HG03469 (cell line): ENCODE results near the gene EFEMP1.

Experiments used
- ATAC-seq: cut with Tn5 transposase; IDR thresholded peaks from one replicate; pipeline ENCODE4 v1.9.1; 2021; ENCODE audit warnings: mild to moderate bottlenecking, moderate library complexity, moderate number of reproducible peaks; ENCODE audit not compliant: unreplicated experiment

Gene EFEMP1

GRCh38 chr2:55899881-55900280, 23.7 kb downstream of the EFEMP1 start:
- no peak for ATAC-seq

DNA sequence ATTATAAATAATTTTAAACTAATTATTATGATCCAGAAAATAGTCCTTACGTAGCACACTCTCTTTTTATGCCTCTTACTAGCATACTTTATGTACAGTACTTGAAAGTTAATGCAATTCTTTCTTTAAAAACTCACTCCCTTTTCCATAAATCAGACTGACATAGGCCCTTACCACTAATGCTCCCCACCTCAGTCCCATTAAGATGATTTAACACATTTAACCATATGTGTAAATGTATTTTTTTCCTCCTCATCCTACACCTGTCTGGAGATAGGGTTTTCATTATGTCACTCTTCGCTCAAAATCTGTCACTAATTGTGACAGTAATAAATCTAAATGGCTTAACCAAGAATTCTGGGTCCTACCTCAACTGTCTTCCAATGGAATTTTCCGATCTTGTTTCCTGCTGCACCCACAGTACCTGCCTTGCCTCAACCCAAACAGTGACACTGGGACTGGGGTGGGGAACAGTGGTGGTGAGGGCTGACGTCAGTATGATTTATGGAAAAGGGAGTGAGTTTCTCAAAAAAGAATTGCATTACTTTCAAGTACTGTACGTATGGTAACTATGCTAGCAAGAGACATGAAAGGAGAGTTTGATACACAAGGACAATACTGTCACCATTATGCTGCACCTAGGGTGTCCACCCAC, 25.1 kb downstream of the EFEMP1 start:
- no peak for ATAC-seq

DNA sequence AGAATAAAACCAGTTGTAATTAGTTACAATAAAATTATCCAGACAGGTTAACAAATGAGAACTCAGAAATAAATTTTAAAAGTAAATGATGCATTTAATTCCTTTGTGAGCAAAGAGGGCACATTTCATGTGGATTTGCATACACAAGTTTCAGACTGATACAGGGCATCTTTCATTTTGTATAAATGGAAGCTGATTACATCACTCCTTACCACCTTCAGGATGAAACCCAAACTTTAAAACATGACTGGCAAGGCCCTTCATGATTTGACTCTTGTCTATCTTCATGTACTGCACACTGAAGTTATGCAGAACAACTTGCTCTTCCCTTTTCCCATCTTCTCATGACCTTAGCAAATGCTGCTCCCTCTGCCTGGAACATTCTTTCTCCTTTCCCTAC, 26.9 kb downstream of the EFEMP1 start:
- ATAC-seq, result no peak

GRCh38 chr2:55894720-55895119, 28.9 kb downstream of the EFEMP1 start:
- no peak for ATAC-seq

- no peak for ATAC-seq
Observed at GRCh38 chr2:55891671-55892094, 31.9 kb downstream of the EFEMP1 start.

- ATAC-seq, result no peak
Observed at GRCh38 chr2:55888936-55889335, 34.6 kb downstream of the EFEMP1 start.

GRCh38 chr2:55887901-55888624, 35.5 kb downstream of the EFEMP1 start:
- no peak for ATAC-seq

- no peak for ATAC-seq
Observed at GRCh38 chr2:55887351-55887750, 36.2 kb downstream of the EFEMP1 start.

DNA sequence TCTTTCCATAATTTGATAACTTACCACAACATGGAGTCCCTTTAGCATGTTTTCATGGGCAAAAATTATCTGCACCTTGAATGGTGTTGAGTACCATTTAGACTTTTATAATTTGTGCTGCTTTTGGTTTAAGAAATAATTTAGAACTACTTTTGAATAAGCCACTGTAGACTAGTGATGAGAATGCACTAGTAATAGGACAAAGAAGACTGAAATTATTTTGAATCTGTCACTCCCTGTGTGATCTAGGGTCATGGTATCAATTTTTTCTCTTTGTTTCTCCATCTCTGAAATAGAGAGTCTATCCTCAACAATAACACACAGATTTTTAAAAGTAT, 37.7 kb downstream of the EFEMP1 start:
- ATAC-seq, result no peak

- no peak for ATAC-seq
Observed at GRCh38 chr2:55885127-55885943, 38.2 kb downstream of the EFEMP1 start.

GRCh38 chr2:55883829-55884228, 39.8 kb downstream of the EFEMP1 start:
- no peak for ATAC-seq

DNA sequence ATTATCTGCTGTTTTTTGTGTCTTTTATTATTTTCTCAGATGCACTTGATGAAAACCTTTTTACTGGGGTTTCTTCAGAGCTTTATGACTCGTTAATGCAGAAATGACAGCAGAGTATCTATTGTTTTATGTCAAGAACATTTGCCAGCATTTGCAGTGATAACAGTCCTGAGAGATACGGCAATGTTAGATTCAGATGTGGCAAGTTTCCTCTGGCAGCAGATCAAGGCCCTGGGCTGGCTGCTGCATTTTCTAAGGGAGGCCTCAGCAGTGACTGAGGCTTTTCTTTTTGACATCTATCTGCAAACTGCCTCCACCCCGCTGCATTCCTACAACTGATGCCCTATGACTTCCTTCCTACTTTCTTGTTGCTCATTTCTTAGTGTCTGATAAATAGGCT, 40.2 kb downstream of the EFEMP1 start:
- no peak for ATAC-seq

DNA sequence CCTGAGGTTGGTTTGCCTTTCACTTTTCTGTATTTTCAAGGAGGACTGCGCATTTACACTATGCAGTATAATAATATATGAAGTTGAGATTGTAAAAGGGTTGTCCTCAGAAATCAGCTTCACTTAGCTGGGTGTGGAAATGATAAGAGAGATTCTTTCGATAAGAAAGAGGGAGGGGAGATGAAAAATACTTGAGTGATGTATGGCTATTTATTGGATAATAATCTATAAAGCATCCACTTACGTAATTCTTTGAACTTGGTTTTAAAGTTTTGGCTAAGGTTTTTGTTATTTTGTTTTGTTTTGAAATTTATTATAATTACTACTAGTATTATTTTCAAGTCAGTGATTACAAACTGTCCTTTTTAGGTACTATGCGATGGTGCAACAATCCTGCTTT, 40.6 kb downstream of the EFEMP1 start:
- no peak for ATAC-seq

DNA sequence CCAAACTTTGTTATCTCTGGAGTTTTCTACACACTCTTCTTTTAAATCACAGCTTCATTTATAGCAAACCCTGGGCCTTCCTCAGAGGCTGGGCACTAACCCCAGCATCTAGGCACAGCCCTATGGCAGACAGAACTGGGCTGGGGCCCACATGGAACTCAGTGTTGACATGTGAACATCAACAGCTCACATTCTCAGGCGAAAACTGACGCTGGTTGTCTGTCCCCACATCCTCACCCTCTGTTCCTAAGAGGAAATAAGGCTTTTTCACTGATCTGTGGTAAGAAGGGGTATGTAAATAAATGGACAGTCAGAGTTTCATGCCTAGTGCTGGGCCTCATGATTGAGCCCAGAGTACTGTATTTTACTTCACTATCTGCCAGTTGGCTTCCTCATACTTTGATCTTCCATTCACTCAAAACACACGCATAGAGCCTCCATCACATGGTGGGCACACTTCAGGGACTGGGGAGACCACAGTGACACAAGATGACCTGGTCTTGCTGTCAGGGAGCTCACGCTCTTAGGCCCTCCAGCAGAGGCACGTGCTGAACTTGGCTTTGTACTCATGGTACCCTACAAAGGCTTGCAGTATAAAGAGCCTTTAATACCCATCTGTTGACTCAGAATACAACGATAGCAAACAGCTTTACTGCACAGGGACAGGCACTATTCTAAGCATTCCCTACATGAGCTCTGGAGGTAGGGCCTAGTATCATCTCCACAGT, 43.0 kb downstream of the EFEMP1 start:
- ATAC-seq, result no peak

- no peak for ATAC-seq
Observed at GRCh38 chr2:55879976-55880375, 43.6 kb downstream of the EFEMP1 start.

DNA sequence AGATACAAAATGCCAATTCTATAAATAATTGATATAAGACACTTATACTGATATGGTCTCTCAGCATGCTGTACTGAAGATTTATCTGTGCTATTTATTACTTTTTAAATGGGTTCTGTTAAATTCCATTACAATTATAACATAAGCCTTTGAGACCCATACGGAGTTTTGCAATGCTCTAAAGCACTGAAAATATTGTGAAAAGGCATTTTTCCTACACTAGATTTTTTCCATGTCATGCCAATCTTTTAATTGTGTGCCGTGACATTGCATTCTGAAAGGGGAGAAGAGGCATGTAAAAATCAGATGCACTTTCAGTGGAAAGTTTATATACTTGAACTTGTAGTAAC, 46.5 kb downstream of the EFEMP1 start:
- no peak for ATAC-seq

DNA sequence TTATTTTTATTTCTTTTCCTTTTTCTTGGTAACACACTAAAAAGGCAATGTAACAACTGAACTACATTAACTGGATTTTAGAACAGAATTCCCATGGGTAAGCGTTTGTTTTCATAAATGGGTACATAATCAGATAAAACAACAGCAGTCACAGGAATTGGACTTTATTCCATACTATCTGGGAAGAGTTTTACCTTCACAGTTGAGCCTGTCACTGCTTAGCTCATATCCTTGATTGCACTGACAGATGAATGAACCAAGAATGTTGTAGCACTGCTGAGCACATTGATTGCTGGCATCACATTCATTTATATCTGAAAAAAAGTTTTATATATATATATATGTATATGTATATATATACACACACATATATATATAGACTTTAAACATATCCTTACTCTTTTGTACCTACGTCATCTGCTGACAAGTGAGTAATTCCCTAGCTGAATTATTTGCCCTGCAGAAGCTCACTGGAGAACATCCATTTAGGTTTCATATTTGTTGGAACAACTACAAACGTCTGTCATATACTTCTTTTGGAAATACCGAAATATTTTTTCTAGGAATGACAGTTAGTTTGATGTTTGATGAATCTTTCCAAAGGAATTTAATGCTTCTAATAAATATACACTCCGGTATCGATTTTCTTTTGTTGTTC, 47.0 kb downstream of the EFEMP1 start:
- ATAC-seq, result no peak

DNA sequence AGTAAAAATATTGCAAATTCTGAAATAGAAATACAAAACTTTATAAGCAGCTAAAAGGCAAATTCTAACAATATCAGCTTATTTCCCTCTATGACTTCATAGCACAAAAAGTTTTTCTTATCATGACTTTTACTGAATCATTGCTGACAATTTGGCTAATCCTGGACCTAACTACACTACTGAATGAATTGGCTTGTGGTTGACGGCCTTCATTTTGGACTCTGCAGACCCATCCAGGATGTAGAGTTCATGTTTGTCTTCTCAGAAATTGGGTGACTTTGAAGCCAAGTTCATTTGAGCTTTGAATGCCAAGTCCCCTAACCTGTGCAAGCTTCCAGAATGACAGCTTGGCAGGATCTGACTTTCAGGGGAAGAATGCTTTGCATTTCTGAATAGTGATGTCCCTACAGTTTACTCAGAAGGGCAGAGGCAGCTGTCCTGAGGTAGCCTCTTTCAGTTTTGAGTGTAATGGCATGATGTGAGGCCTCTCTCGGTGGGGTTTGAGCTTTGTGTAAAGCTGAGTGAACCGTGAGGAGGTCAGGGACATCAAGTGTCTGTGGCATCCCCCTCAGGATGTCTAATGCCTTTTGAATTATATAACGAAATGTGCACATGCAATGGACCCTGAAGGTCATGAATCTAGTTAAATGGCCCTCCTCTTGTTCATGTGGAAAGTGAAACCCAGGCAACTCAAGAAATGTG, 48.0 kb downstream of the EFEMP1 start:
- no peak for ATAC-seq

GRCh38 chr2:55874338-55874737, 49.2 kb downstream of the EFEMP1 start:
- ATAC-seq, result no peak

GRCh38 chr2:55871637-55872036, 51.9 kb downstream of the EFEMP1 start:
- ATAC-seq, result no peak
